H1 (cell line): Measurements from ENCODE around the gene PPP1R14C. TPM values are rescaled to one million over a fixed set of nuclear protein-coding genes. Genes with fewer than 3 reads are reported as not detected.

ENCODE experiments used
- GABPA ChIP-seq: IDR thresholded peaks from 2 replicates; pipeline ENCODE4 v1.6.1; 2011; ENCODE audit warnings: mild to moderate bottlenecking, low read length, moderate library complexity, borderline replicate concordance; ENCODE audit not compliant: insufficient read depth
- KDM1A ChIP-seq: fragments of 200-600, 300-600 bp; sonication (generic); IDR thresholded peaks from 2 replicates; pipeline ENCODE4 v1.7.1; 2016; ENCODE audit warnings: mild to moderate bottlenecking, low read length, borderline replicate concordance
- NANOG ChIP-seq: IDR thresholded peaks from 2 replicates; pipeline ENCODE4 v1.6.1; 2011; ENCODE audit warnings: low read length, low read depth, mild to moderate bottlenecking, inconsistent platforms; ENCODE audit not compliant: insufficient read depth, poor library complexity, severe bottlenecking
- RAD21 ChIP-seq, 2 experiments: IDR thresholded peaks in 1 of 2; conservative IDR thresholded peaks in 1 of 2; 2 replicates each; pipeline ENCODE4 v1.6.1; 2011; ENCODE audit warnings: low read depth in 2 of 2, low read length in 2 of 2, improper control_type of control experiment in 1 of 2, inconsistent platforms in 1 of 2, mild to moderate bottlenecking in 1 of 2, moderate library complexity in 1 of 2
- SRF ChIP-seq: IDR thresholded peaks from 2 replicates; pipeline ENCODE4 v1.6.1; 2011; ENCODE audit warnings: mild to moderate bottlenecking, low read depth, low read length, moderate library complexity
- TBP ChIP-seq: IDR thresholded peaks from 2 replicates; pipeline ENCODE4 v1.6.1; 2011; ENCODE audit warnings: low read depth, low read length, improper control_type of control experiment
- TEAD4 ChIP-seq: IDR thresholded peaks from 2 replicates; pipeline ENCODE4 v1.6.1; 2012; ENCODE audit warnings: low read depth, low read length, inconsistent platforms, mixed read lengths
- polyA plus RNA-seq, 7 experiments: library from polyadenylated mRNA; depleted of rRNA in 3 of 7; stranded (reverse) in 5 of 7; unstranded in 2 of 7; fragments of >200 nt in 5 of 7; fragments of 200-250 nt in 2 of 7; gene quantifications; 1 replicate in 5 of 7; 2 replicates in 1 of 7; 4 replicates in 1 of 7; pipeline versions ENCODE4 v1.2.1 to v1.2.3, GENCODE V29; 2011 to 2013; ENCODE audit warnings: missing spikeins in 2 of 7, mixed read lengths in 2 of 7
- total RNA-seq: library from RNA; stranded (reverse); fragmentation: NEBNext Ultra II Directional; extraction: Animal tissue kit (Norgen Biotek cat#: 25700); gene quantifications from 2 replicates; pipeline ENCODE4 v1.2.1, GENCODE V29; 2021

PPP1R14C gene
- total and polyA plus RNA-seq, 2 of the 8 experiments (the other 6 are each of a cell fraction or from before 2014, with no cell fraction given): 0.30 to 0.61 TPM

GRCh38 chr6:150201285-150201684 is 58.4 kb downstream of the PPP1R14C start (continued):
- TF ChIP-seq RAD21 (IDR thresholded peaks at IDR 0.05 in 1 of 2, conservative IDR thresholded peaks at IDR 0.05 in 1 of 2; ENCODE audit: low read depth in 2 of 2, low read length in 2 of 2) (no peak), TEAD4 (no peak), NANOG (no peak), TBP (no peak), SRF (no peak), KDM1A (no peak), GABPA (no peak)
- TF ChIP-seq, all 59 proteins: peak for 0
